Thymus (tissue), 11 donors: ENCODE measurements around the gene MTG1. TPM values are rescaled to one million over a fixed set of nuclear protein-coding genes. Genes with fewer than 3 reads are reported as not detected.
"Not testable (repeated sequence)": the region's sequence is repeated elsewhere in the genome, so short reads cannot be mapped to it uniquely, and the experiment has no call there.

ENCODE experiments used
- DNase-seq, 9 donors: peaks; one replicate each; pipeline ENCODE4 v3.0.0-alpha.2; 2013; ENCODE audit warnings: low spot score in 9 of 9, low read depth in 6 of 9, missing footprints in 1 of 9
- H3K27ac ChIP-seq, 2 donors: one replicate each; pipeline ENCODE4 v1.5.1; 2013; ENCODE audit warnings: control low read depth in 1 of 2, low read depth in 1 of 2, low read length in 1 of 2, mild to moderate bottlenecking in 1 of 2, moderate library complexity in 1 of 2
- H3K27me3 ChIP-seq, 2 donors: one replicate each; pipeline ENCODE4 v1.5.1; 2013; ENCODE audit warnings: low read length in 1 of 2; ENCODE audit not compliant: control insufficient read depth in 2 of 2, insufficient read depth in 1 of 2
- H3K36me3 ChIP-seq, 2 donors: one replicate each; pipeline ENCODE4 v1.5.1; 2013; ENCODE audit warnings: low read length in 1 of 2, mild to moderate bottlenecking in 1 of 2, moderate library complexity in 1 of 2; ENCODE audit not compliant: control insufficient read depth in 2 of 2, insufficient read depth in 2 of 2
- H3K4me1 ChIP-seq, 2 donors: one replicate each; pipeline ENCODE4 v1.5.1; 2013; ENCODE audit warnings: low read length in 2 of 2; ENCODE audit not compliant: control insufficient read depth in 2 of 2, insufficient read depth in 2 of 2
- H3K4me3 ChIP-seq, 2 donors: one replicate each; pipeline ENCODE4 v1.5.1; 2013; ENCODE audit warnings: low read length in 2 of 2, control low read depth in 1 of 2, mild to moderate bottlenecking in 1 of 2
- H3K9me3 ChIP-seq, 2 donors: one replicate each; pipeline ENCODE4 v1.5.1; 2013; ENCODE audit warnings: low read length in 1 of 2, mild to moderate bottlenecking in 1 of 2; ENCODE audit not compliant: control insufficient read depth in 2 of 2, insufficient read depth in 1 of 2
- WGBS: extraction: QIAGEN DNeasy Blood & Tissue Kit; methylation state at CpG from one replicate; pipeline ENCODE4 v1.1.7; 2013; 5-methylcytosine and 5-hydroxymethylcytosine counted together
- polyA plus RNA-seq: library from polyadenylated mRNA; stranded (reverse); fragments of 200-250 nt; gene quantifications from one replicate; pipeline ENCODE4 v1.2.3, GENCODE V29; 2013
- total RNA-seq: library from RNA; stranded (reverse); fragments of 120-200 nt; gene quantifications from one replicate; pipeline ENCODE4 v1.2.4, GENCODE V29; 2013
- donor health status: healthy.

Gene MTG1
- total and polyA plus RNA-seq, 2 donors = 22.7 to 59.4 TPM

GRCh38 chr10:133469205-133469604, 75.2 kb downstream of the MTG1 start:
- not testable (repeated sequence) for DNase-seq, H3K9me3 ChIP-seq, H3K27me3 ChIP-seq, H3K36me3 ChIP-seq, H3K4me3 ChIP-seq, H3K27ac ChIP-seq, H3K4me1 ChIP-seq
- WGBS = 82% methylated on average over 3 of the region's 3 CpGs

GRCh38 chr10:133471300-133472109, 77.5 kb downstream of the MTG1 start:
- no peak overlapping the region for H3K27ac ChIP-seq
- 88% methylated on average over 7 of the region's 7 CpGs for WGBS
- no peak for DNase-seq
- H3K27me3 ChIP-seq = no peaks in the 10 kb centered on the region
- H3K4me3 ChIP-seq = no peak overlapping the region
- no peaks in the 10 kb centered on the region for H3K36me3 ChIP-seq
- H3K4me1 ChIP-seq = peaks cover 10 to 18% of the 10 kb centered on the region in 2 donors
- H3K9me3 ChIP-seq = no peaks in the 10 kb centered on the region

Other genes starting within 250 kb of the MTG1 start
- 0.19 TPM for gene KNDC1, start 233.9 kb upstream of the MTG1 start, total RNA-seq
- gene KNDC1, start 233.9 kb upstream of the MTG1 start, polyA plus RNA-seq = 0.02 TPM
- not detected for gene UTF1, start 163.9 kb upstream of the MTG1 start, total RNA-seq
- gene UTF1, start 163.9 kb upstream of the MTG1 start, polyA plus RNA-seq = 0.02 TPM
- 0.09 TPM for gene VENTX, start 156.3 kb upstream of the MTG1 start, total RNA-seq
- gene VENTX, start 156.3 kb upstream of the MTG1 start, polyA plus RNA-seq = 1.5 TPM
- gene ADAM8, start 117.3 kb upstream of the MTG1 start, total RNA-seq = 8.3 TPM
- gene ADAM8, start 117.3 kb upstream of the MTG1 start, polyA plus RNA-seq = 19.2 TPM
- 26.9 TPM for gene TUBGCP2, start 85.3 kb upstream of the MTG1 start, total RNA-seq
- 164 TPM for gene TUBGCP2, start 85.3 kb upstream of the MTG1 start, polyA plus RNA-seq
- 20.6 TPM for gene ZNF511, start 85.2 kb upstream of the MTG1 start, total RNA-seq
- 39.1 TPM for gene ZNF511, start 85.2 kb upstream of the MTG1 start, polyA plus RNA-seq
- gene CALY, start 57.3 kb upstream of the MTG1 start, total RNA-seq = not detected
- gene CALY, start 57.3 kb upstream of the MTG1 start, polyA plus RNA-seq = 0.21 TPM
- gene PRAP1, start 46.8 kb upstream of the MTG1 start, total RNA-seq = 1.0 TPM
- 1.2 TPM for gene PRAP1, start 46.8 kb upstream of the MTG1 start, polyA plus RNA-seq
- 18.3 TPM for gene FUOM, start 36.1 kb upstream of the MTG1 start, total RNA-seq
- 23.9 TPM for gene FUOM, start 36.1 kb upstream of the MTG1 start, polyA plus RNA-seq
- gene ECHS1, start 20.8 kb upstream of the MTG1 start, total RNA-seq = 39.8 TPM
- 54.9 TPM for gene ECHS1, start 20.8 kb upstream of the MTG1 start, polyA plus RNA-seq
- 2.9 TPM for gene PAOX, start 14.9 kb upstream of the MTG1 start, total RNA-seq
- gene PAOX, start 14.9 kb upstream of the MTG1 start, polyA plus RNA-seq = 6.5 TPM
- gene SPRN, start 30.5 kb downstream of the MTG1 start, total RNA-seq = 0.05 TPM
- gene SPRN, start 30.5 kb downstream of the MTG1 start, polyA plus RNA-seq = 0.46 TPM
- 0.94 TPM for gene SCART1, start 59.8 kb downstream of the MTG1 start, total RNA-seq
- 1.6 TPM for gene SCART1, start 59.8 kb downstream of the MTG1 start, polyA plus RNA-seq
- 3.4 TPM for gene CYP2E1, start 133.2 kb downstream of the MTG1 start, total RNA-seq
- gene CYP2E1, start 133.2 kb downstream of the MTG1 start, polyA plus RNA-seq = 2.6 TPM
- not detected for gene SYCE1, start 171.4 kb downstream of the MTG1 start, total RNA-seq
- 0.41 TPM for gene SYCE1, start 171.4 kb downstream of the MTG1 start, polyA plus RNA-seq
- not detected for gene FRG2B, start 232.6 kb downstream of the MTG1 start, total RNA-seq
- not detected for gene FRG2B, start 232.6 kb downstream of the MTG1 start, polyA plus RNA-seq